Neural progenitor cell (in vitro differentiated cells): Measurements from ENCODE around the gene KIF19.

Source experiments
- CTCF ChIP-seq: fragments of 200-600 bp; sonication (generic); IDR thresholded peaks from 2 replicates; pipeline ENCODE4 v1.5.1; 2017; ENCODE audit warnings: antibody characterized with exemption, mild to moderate bottlenecking
- EZH2 ChIP-seq: fragments of 200-600 bp; sonication (generic); IDR thresholded peaks from 2 replicates; pipeline ENCODE4 v1.6.1; 2017; ENCODE audit warnings: antibody characterized with exemption, mild to moderate bottlenecking, moderate library complexity
- EZH2phosphoT487 ChIP-seq: fragments of 200-600 bp; sonication (generic); IDR thresholded peaks from 2 replicates; pipeline ENCODE4 v1.6.1; 2017; ENCODE audit warnings: antibody characterized with exemption

- TF ChIP-seq CTCF (no peak), EZH2 (no peak), EZH2phosphoT487 (no peak)
These were observed 16.1 kb upstream of the KIF19 start for GRCh38 chr17:74309902-74310301.
